HG03095 (cell line): ENCODE measurements around the gene CCDC8.

Source experiments
- ATAC-seq: cut with Tn5 transposase; IDR thresholded peaks from one replicate; pipeline ENCODE4 v1.9.1; 2021; ENCODE audit warnings: moderate library complexity; ENCODE audit not compliant: unreplicated experiment

The CCDC8 gene

DNA sequence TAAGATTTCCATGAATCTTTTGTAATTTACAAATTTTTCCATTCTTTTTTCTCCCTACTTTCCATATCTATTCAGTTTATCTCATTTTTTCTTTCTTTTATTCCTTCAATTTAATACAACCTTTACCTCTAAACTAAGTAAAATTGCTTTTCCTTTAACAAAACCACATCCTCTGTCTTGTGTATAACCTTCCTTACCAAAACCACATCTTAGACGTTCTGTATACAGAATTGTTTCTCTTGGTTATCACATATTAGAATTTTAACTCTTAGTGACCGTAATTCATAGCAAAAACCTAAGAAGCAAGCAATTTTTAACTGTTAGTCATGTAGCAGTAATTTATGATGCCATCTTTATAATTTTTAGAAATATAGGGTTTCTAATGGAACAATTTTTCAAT lies 51.4 kb downstream of the CCDC8 start:
- no peak for ATAC-seq
